ENCODE measurements around the gene RFPL4AL1. TPM values are rescaled to one million over a fixed set of nuclear protein-coding genes. Genes with fewer than 3 reads are reported as not detected.

The RFPL4AL1 gene
- total and polyA plus RNA-seq, 9 of the 15 experiments (the other 6 are each of a cell fraction or from before 2014, with no cell fraction given): 0.18 to 0.21 TPM; not detected in 7

- peak; percentile 41; the same call in 1 of the 2 replicates for TF ChIP-seq MAX (CRISPR knock-in tag; IDR thresholded peaks at IDR 0.05)
- no peak for TF ChIP-seq ZBTB26 (CRISPR knock-in tag; IDR thresholded peaks at IDR 0.05)
- no peak for TF ChIP-seq ZNF347 (CRISPR knock-in tag; IDR thresholded peaks at IDR 0.05; ENCODE audit: low read depth)
- no peak for TF ChIP-seq NFYB (IDR thresholded peaks at IDR 0.05; ENCODE audit: extremely low read depth, insufficient read length)
- peak; percentile 2 for TF ChIP-seq MEIS2 (IDR thresholded peaks at IDR 0.05; ENCODE audit: partially characterized antibody)
- TF ChIP-seq TAF15 (IDR thresholded peaks at IDR 0.05; ENCODE audit: low read depth, low read length): no peak
- no peak for TF ChIP-seq LCOR (CRISPR knock-in tag; IDR thresholded peaks at IDR 0.05)
- TF ChIP-seq MAFK (IDR thresholded peaks at IDR 0.05; ENCODE audit: low read length): no peak
- TF ChIP-seq SMAD2 (IDR thresholded peaks at IDR 0.05; ENCODE audit: low read depth, low read length): no peak
- TF ChIP-seq, protein P1, sequence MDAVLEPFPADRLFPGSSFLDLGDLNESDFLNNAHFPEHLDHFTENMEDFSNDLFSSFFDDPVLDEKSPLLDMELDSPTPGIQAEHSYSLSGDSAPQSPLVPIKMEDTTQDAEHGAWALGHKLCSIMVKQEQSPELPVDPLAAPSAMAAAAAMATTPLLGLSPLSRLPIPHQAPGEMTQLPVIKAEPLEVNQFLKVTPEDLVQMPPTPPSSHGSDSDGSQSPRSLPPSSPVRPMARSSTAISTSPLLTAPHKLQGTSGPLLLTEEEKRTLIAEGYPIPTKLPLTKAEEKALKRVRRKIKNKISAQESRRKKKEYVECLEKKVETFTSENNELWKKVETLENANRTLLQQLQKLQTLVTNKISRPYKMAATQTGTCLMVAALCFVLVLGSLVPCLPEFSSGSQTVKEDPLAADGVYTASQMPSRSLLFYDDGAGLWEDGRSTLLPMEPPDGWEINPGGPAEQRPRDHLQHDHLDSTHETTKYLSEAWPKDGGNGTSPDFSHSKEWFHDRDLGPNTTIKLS (IDR thresholded peaks at IDR 0.05; ENCODE audit: borderline replicate concordance, low read depth): peak; percentile 55; the same call in 1 of the 2 replicates
- TF ChIP-seq BHLHE40 (IDR thresholded peaks at IDR 0.05; ENCODE audit: low read length): peak; percentile 70; the same call in 1 of the 2 replicates
- no peak for TF ChIP-seq NFIX (CRISPR knock-in tag; IDR thresholded peaks at IDR 0.05; ENCODE audit: low read depth)
- TF ChIP-seq MBD2 (IDR thresholded peaks at IDR 0.05; ENCODE audit: borderline replicate concordance, low read depth): no peak
- TF ChIP-seq ZNF766 (CRISPR knock-in tag; conservative IDR thresholded peaks at IDR 0.05): no peak
- TF ChIP-seq U2AF2 (optimal IDR thresholded peaks at IDR 0.05; ENCODE audit: low read depth, low read length): no peak
- no peak for TF ChIP-seq ZNF23 (CRISPR knock-in tag; IDR thresholded peaks at IDR 0.05)
- peak; percentile 92 for TF ChIP-seq L3MBTL2 (IDR thresholded peaks at IDR 0.05)
- peak in 1 of 2 experiments; percentile 73; a peak in 1 of 4 replicates for TF ChIP-seq SIN3A (IDR thresholded peaks at IDR 0.05; ENCODE audit: borderline replicate concordance in 2 of 2, control insufficient read depth in 1 of 2, low read depth in 2 of 2, low read length in 2 of 2)
- TF ChIP-seq, protein P2, sequence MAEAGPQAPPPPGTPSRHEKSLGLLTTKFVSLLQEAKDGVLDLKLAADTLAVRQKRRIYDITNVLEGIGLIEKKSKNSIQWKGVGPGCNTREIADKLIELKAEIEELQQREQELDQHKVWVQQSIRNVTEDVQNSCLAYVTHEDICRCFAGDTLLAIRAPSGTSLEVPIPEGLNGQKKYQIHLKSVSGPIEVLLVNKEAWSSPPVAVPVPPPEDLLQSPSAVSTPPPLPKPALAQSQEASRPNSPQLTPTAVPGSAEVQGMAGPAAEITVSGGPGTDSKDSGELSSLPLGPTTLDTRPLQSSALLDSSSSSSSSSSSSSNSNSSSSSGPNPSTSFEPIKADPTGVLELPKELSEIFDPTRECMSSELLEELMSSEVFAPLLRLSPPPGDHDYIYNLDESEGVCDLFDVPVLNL (CRISPR knock-in tag; IDR thresholded peaks at IDR 0.05; ENCODE audit: low read depth): no peak
- TF ChIP-seq ZNF175 (CRISPR knock-in tag; IDR thresholded peaks at IDR 0.05; ENCODE audit: low read depth): no peak
- TF ChIP-seq CHCHD3 (CRISPR knock-in tag; IDR thresholded peaks at IDR 0.05): no peak
- no peak for TF ChIP-seq BRF1 (IDR thresholded peaks at IDR 0.05; ENCODE audit: borderline replicate concordance, extremely low read depth, insufficient read length)
- no peak for TF ChIP-seq ZNF395 (CRISPR knock-in tag; IDR thresholded peaks at IDR 0.05)
Measured at GRCh38 chr19:55809381-55810058, 40.6 kb downstream of the RFPL4AL1 start (continued).
